Epithelial cell of esophagus (primary cell): Measurements from ENCODE around the gene TMTC2.

Experiments used
- DNase-seq: peaks from one replicate; pipeline ENCODE4 v3.0.0; 2010; ENCODE audit warnings: low read depth
- H3K4me3 ChIP-seq: 2 replicates; pipeline ENCODE4 v1.5.1; 2011; ENCODE audit warnings: mild to moderate bottlenecking, low read length, control low read depth
- TF ChIP-seq, protein P1 (sequence below): IDR thresholded peaks from 2 replicates; pipeline ENCODE4 v1.5.1; 2011; ENCODE audit warnings: low read depth, mild to moderate bottlenecking, low read length, control low read depth, inconsistent platforms; ENCODE audit not compliant: insufficient read depth; ENCODE audit errors: missing control alignments

TMTC2 gene

DNA sequence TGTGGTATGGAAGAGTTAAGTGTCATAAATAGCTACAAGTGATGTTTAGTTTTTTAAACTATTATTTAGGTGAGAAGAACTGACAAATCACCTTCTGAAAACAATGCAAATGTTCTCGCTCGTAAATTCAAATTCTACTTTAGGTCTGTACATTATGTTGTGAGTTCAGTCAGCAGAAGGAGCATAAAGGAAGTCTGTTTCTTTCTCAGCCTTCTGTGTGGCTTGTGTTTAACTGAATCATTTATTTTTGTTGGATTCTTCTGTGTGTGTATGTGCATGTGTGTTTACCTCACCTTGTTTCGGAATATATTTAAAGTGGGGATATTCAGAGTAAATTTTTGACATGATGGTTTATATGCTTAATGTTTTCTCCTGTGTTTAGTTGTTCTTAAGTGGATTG, 285.9 kb downstream of the TMTC2 start:
- TF ChIP-seq, protein P1, sequence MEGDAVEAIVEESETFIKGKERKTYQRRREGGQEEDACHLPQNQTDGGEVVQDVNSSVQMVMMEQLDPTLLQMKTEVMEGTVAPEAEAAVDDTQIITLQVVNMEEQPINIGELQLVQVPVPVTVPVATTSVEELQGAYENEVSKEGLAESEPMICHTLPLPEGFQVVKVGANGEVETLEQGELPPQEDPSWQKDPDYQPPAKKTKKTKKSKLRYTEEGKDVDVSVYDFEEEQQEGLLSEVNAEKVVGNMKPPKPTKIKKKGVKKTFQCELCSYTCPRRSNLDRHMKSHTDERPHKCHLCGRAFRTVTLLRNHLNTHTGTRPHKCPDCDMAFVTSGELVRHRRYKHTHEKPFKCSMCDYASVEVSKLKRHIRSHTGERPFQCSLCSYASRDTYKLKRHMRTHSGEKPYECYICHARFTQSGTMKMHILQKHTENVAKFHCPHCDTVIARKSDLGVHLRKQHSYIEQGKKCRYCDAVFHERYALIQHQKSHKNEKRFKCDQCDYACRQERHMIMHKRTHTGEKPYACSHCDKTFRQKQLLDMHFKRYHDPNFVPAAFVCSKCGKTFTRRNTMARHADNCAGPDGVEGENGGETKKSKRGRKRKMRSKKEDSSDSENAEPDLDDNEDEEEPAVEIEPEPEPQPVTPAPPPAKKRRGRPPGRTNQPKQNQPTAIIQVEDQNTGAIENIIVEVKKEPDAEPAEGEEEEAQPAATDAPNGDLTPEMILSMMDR: no peak
- no peak overlapping the region for H3K4me3 ChIP-seq
- no peak for DNase-seq

DNA sequence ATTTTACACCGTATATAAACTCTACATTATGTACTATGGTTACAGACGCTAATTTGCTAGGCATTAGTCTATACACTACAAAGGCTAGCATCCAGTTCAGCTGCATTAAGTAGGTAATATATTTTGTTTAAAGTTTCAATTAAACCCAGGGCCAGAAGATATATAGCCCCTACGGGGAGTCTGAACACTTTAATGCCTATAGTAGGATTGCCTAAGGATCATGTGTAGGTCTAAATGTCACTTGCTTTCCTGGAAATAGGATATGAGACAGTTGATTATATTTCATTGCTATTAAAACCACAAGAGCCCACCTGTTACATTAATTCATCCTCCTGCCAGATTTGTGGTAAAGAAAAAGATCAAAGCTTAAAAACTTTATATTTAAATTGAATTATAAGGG, 286.9 kb downstream of the TMTC2 start:
- DNase-seq: no peak
- H3K4me3 ChIP-seq: no peak overlapping the region
- TF ChIP-seq, protein P1: no peak

DNA sequence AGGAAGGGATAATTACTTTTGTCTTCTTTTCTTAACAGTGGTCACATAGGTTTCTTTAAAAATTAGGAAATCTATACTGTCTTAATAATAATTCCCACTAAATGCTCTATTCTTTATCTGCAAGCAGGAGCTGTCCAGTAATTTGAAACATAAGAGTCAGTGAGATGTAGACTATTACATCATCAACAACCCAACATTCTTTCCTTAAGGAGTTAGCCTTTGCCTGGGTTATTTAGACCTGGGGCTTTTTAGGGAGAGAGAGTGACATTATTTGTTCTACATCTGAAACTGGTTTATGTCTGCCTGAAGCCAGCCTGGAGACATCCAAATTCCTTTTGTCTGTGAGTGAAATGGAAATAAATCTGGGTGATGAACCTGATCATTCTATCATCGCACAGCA, 294.4 kb downstream of the TMTC2 start:
- no peak overlapping the region for H3K4me3 ChIP-seq
- TF ChIP-seq, protein P1: no peak
- DNase-seq: no peak

GRCh38 chr12:82994117-82994516, 307.4 kb downstream of the TMTC2 start:
- no peak overlapping the region for H3K4me3 ChIP-seq
- TF ChIP-seq, protein P1: no peak
- DNase-seq: no peak

GRCh38 chr12:82996168-82996812, 309.6 kb downstream of the TMTC2 start:
- DNase-seq: peak; percentile 10
- H3K4me3 ChIP-seq: no peak overlapping the region
- TF ChIP-seq, protein P1: no peak

GRCh38 chr12:82998509-82998908, 311.8 kb downstream of the TMTC2 start:
- DNase-seq: no peak
- H3K4me3 ChIP-seq: no peak overlapping the region
- TF ChIP-seq, protein P1: no peak

- TF ChIP-seq, protein P1: no peak
- DNase-seq: peak; percentile 18
- no peak overlapping the region for H3K4me3 ChIP-seq
Measured at GRCh38 chr12:83003026-83003425, 316.3 kb downstream of the TMTC2 start.
